HL-60 (cell line): ENCODE data around the gene TRAPPC12.

Experiments
- CTCF ChIP-seq: IDR thresholded peaks from one replicate; pipeline ENCODE4 v1.5.1; 2011; ENCODE audit warnings: low read length, control low read depth, inconsistent platforms; ENCODE audit not compliant: insufficient read depth
- POLR2AphosphoS5 ChIP-seq: IDR thresholded peaks from 2 replicates; pipeline ENCODE4 v1.6.1; 2012; ENCODE audit warnings: low read depth
- SPI1 ChIP-seq: IDR thresholded peaks from 2 replicates; pipeline ENCODE4 v1.6.1; 2012; ENCODE audit warnings: low read depth, mild to moderate bottlenecking, borderline replicate concordance

GRCh38 chr2:3427272-3427671, 47.8 kb downstream of the TRAPPC12 start:
- no peak for TF ChIP-seq SPI1
- no peak for TF ChIP-seq CTCF
- no peak for TF ChIP-seq POLR2AphosphoS5
